Rectal smooth muscle tissue (tissue), 1 donor: Measurements from ENCODE around the gene LMAN2L.

Source experiments
- H3K27ac ChIP-seq: one replicate; pipeline ENCODE4 v1.7.0; 2013; ENCODE audit warnings: low read depth, low read length, inconsistent platforms
- H3K27me3 ChIP-seq: one replicate; pipeline ENCODE4 v1.7.0; 2013; ENCODE audit warnings: low read length; ENCODE audit not compliant: control insufficient read depth, insufficient read depth
- H3K36me3 ChIP-seq: one replicate; pipeline ENCODE4 v1.7.0; 2013; ENCODE audit warnings: low read length; ENCODE audit not compliant: control insufficient read depth, insufficient read depth
- H3K4me1 ChIP-seq: one replicate; pipeline ENCODE4 v1.7.0; 2013; ENCODE audit warnings: low read length; ENCODE audit not compliant: control insufficient read depth, insufficient read depth
- H3K4me3 ChIP-seq: one replicate; pipeline ENCODE4 v1.7.0; 2013; ENCODE audit warnings: low read length
- H3K9ac ChIP-seq: one replicate; pipeline ENCODE4 v1.7.0; 2013; ENCODE audit warnings: low read length

The LMAN2L gene, protein sequence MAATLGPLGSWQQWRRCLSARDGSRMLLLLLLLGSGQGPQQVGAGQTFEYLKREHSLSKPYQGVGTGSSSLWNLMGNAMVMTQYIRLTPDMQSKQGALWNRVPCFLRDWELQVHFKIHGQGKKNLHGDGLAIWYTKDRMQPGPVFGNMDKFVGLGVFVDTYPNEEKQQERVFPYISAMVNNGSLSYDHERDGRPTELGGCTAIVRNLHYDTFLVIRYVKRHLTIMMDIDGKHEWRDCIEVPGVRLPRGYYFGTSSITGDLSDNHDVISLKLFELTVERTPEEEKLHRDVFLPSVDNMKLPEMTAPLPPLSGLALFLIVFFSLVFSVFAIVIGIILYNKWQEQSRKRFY

DNA sequence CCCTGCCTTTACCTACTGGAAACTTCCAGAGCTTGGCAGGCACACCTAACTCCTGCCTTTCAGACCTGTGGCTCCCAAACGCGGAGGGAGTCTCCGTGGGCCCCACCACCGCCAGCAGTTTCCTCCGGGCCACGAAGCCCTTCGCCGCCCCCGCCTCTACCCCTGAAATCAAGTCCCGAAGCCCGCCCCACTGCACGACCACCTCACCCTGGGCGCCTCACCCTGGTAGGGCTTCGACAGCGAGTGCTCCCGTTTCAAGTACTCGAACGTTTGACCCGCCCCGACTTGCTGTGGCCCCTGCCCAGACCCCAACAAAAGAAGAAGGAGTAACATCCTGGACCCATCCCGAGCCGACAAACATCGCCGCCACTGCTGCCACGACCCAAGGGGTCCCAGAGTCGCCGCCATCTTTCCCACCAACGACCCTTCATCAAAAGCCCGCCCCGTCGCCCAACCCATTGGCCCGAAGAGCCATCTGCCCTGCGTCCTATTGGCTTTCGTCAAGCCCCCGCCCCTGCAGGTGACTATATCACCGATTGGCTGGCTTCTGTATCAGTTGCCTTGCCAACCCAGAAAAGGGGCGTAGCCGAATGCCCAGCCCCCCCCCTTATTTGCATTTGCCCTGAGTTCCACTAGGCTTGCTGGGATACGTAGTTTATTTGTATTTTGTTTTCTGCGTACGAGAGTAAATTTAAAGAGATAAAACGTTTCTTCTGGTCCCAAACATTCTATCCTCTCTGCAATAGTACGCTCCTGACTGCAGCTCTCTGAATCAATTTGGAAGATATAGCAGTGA lies at the start of gene LMAN2L:
Gene LMAN2L (minus strand): TSS at position 432 of the 796 bp plus-strand sequence. CDS start 24 bp downstream, at position 408.
- H3K9ac ChIP-seq = peak within 1 kb of the TSS; percentile 61

DNA sequence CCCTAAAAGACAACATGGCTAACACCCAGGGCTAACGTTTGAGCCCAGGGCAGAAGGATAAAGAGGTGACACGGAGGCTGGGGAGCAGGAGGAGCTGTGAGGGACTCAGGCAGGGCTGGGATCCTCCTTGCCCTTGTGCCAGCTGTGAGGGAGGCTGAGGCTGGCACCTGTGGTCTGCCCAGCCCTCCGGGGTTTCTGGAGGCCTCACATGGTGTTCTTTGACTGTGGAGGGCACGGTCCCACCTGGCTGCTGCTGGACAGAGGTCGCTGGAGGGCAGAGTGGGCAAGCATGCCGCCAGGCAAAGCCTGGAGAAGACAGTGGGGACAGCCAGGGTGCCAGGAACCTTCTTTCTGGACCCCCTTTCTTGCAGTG lies 49.4 kb upstream of the LMAN2L start:
- Histone ChIP-seq H3K9ac (peak overlapping the region; percentile 4), H3K4me3 (peak overlapping the region; percentile 36), H3K36me3 (no peaks in the 10 kb centered on the region), H3K27ac (no peak overlapping the region), H3K27me3 (no peaks in the 10 kb centered on the region), H3K4me1 (peaks cover 14% of the 10 kb centered on the region)

More for the DNA sequence above, at the start of gene LMAN2L:
- H3K27ac ChIP-seq = peak within 1 kb of the TSS; percentile 43
- no peaks in the 10 kb centered on the region for H3K27me3 ChIP-seq
- H3K4me3 ChIP-seq = peak within 1 kb of the TSS; percentile 64
- peaks cover 9% of the 10 kb centered on the region for H3K4me1 ChIP-seq
- H3K36me3 ChIP-seq = peaks cover 3% of the 10 kb centered on the region

DNA sequence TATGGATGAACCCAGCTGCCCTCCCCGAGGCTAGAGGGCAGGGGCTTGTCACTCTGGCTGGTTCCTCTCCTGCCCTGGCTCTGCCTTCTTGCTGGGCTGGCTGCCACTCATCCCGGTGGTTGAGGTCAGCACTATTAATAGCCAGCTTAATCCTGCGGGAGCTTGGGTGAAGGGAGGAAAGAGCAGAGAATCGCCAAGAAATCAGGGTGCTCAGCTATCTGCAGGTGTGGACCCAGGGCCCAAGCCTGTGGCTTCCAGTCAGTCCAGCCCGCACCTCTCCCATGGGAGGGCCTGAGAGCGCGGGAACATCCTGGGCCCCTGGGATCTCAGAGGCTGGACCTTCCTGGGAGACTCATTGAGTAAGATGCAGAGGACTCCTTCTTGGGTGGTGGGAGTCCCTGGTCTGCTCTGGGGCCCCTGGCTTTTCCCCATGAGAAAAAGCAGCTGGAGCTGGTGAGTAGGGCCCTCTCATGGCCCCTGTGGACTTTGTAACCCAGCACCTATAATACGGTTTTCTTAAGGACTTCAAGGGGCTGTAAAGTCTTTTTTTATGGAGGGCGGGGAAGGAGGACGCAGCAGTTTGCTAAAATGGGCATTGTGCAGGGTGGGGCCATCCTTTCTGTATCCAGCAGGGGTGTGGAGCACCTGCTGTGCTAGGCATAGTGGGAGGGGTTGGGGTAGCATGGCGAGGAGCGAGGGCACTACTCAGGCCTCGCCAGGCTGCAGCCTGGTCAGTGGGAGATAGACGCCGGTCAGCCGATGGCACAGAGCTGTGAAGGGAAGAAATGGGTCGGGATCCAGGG lies 48.8 kb upstream of the LMAN2L start:
- Histone ChIP-seq H3K9ac (peak overlapping the region; percentile 4), H3K27ac (peak overlapping the region; percentile 70), H3K27me3 (no peaks in the 10 kb centered on the region), H3K4me1 (peaks cover 14% of the 10 kb centered on the region), H3K4me3 (peak overlapping the region; percentile 36), H3K36me3 (no peaks in the 10 kb centered on the region)

DNA sequence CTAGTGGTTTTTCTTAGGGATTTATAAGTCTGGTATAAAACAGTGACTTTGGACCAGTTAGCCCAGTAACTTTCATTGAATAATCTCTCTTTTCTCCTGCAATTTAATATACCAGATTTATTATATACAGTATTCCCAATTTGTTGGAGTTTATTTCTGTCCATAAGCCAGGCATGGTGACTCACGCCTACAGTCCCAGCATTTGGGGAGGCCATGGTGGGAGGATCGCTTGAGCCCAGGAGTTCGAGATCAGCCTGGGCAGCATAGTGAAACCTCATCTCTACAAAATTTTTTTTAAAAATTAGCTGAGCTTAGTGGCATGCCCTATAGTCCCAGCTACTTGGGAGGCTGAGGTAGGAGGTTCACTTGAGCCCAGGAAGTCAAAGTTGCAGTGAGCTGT lies 47.5 kb upstream of the LMAN2L start:
- Histone ChIP-seq H3K27ac (no peak overlapping the region), H3K9ac (no peak overlapping the region), H3K27me3 (no peaks in the 10 kb centered on the region), H3K4me3 (no peak overlapping the region), H3K36me3 (no peaks in the 10 kb centered on the region), H3K4me1 (peaks cover 14% of the 10 kb centered on the region)

DNA sequence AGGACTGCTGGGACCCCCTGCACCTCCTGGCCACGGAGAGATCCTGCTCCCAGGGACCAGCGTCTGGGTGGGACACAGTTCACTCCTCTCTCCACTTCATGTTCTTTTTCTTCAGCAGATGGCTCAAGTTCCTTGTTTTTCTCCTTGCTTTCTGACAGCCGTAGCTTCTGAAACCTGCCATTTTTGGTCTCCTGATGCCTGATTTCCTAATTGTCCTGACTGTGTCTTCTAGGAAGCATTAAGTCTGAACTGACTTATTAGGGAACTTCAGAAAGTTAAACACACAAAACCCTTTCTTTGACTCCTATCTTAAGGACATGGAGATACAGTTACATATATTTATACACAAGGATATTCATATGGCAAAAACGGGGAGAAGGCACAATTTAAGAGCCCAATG lies 43.5 kb upstream of the LMAN2L start:
- H3K27me3 ChIP-seq = no peaks in the 10 kb centered on the region
- no peak overlapping the region for H3K4me3 ChIP-seq
- no peak overlapping the region for H3K9ac ChIP-seq
- H3K4me1 ChIP-seq = peaks cover 10% of the 10 kb centered on the region
- H3K36me3 ChIP-seq = no peaks in the 10 kb centered on the region
- no peak overlapping the region for H3K27ac ChIP-seq

DNA sequence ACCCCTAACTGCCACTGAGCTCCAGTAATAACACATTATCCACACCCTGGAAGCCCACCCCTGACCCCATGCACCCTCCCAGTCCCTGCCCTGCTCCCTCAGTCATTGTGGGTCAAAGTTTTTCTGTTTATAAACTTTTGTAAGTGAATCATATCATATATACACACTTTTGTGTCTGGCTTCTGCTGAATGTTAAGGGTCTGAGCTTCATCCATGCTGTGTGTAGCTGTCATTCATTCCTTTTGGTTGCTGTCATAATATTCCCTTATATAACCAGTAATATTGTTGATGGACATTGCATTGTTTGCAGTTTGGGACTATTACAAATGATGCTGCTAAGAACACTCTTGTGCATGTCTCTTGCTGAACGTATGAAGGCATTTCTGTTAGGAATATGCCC lies 35.3 kb upstream of the LMAN2L start:
- Histone ChIP-seq H3K9ac (no peak overlapping the region), H3K36me3 (no peaks in the 10 kb centered on the region), H3K27ac (no peak overlapping the region), H3K4me3 (no peak overlapping the region), H3K27me3 (no peaks in the 10 kb centered on the region), H3K4me1 (no peaks in the 10 kb centered on the region)

DNA sequence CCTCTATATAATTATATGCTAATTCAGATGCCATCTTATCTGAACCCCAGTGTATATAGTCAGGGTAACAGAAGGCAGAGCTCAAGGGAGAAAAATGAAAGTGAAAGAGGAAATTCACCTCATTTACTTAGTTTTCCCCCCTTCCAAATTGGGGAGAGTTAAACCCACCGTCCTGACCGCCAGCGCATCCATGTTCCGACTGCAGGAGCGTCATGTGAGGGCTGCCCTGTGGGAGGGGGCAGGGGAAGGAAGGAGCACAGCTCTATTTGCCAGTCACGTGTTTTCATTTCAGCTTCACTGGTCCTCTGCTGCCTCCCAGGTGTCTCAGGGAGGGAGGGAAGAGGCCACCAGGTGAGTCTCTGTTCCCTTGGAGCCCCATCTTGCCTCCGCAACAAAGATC lies 34.1 kb upstream of the LMAN2L start:
- Histone ChIP-seq H3K36me3 (no peaks in the 10 kb centered on the region), H3K4me1 (peaks cover 2% of the 10 kb centered on the region), H3K4me3 (peak overlapping the region; percentile 57), H3K27ac (no peak overlapping the region), H3K9ac (no peak overlapping the region), H3K27me3 (no peaks in the 10 kb centered on the region)

DNA sequence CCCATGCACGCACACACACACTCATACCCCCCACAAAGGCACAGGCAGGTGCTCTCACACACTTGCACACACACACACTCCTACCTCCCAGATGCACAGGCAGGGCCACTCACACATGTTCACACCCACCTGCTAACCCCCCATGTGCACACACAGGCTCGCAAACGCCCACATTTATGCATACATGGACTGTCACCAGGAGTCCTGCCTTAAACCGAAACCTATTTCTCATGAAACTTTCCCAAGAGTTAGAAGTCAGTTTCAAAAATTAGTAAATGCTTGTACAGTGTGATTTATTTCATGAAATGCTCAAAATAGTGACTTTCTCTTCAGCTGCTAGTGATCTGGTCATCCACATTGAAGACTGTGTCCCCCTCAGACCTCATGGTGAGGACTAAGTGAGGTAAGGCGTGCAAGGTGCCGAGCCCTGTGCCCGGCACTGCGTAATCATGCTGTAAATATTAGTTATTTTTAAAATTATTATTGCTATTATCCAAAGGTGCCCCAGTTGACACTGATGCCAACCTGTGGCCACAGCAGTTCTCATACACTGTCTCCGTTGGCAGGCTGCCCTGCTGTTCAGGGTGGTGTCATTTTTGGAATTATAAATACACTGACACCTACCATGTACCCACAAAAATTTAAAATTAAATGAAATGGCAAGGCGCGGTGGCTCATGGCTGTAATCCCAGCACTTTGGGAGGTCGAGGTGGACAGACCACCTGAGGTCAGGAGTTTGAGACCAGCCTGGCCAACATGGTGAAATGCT lies 33.2 kb upstream of the LMAN2L start:
- no peaks in the 10 kb centered on the region for H3K36me3 ChIP-seq
- H3K27ac ChIP-seq = no peak overlapping the region
- H3K9ac ChIP-seq = no peak overlapping the region
- H3K4me1 ChIP-seq = peaks cover 2% of the 10 kb centered on the region
- H3K4me3 ChIP-seq = no peak overlapping the region
- no peaks in the 10 kb centered on the region for H3K27me3 ChIP-seq

DNA sequence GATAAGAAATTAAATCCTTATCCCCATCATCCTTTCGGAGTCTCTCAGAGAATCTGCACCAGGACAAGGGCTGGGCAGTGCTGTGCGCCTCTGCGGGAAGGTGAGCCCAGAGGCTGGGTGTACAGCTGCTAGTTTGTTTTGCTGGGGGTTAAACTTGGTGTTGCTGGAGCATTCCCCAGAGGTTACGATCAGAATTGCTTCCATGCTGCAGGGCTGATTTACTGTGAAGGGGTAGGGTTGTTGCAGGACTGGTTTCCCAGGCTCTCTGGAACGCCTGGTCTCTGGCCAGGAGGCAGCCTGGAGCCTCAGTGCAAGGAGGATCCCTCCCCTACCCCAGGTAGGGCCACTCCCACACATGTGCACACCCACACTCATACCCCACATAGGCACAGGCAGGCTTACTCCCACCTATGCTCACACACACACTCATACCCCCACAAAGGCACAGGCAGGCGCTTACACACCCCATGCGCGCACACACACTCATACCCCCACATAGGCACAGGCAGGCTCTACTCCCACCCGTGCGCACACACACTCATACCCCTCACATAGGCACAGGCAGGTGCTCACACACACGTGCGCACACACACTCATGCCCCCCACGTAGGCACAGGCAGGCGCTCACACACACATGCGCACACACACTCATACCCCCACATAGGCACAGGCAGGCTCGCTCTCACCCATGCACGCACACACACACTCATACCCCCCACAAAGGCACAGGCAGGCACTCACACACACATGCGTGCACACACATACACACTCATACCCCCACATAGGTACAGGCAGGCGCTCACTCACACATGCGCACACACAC lies 32.1 kb upstream of the LMAN2L start:
- Histone ChIP-seq H3K4me3 (no peak overlapping the region), H3K4me1 (peaks cover 2% of the 10 kb centered on the region), H3K9ac (no peak overlapping the region), H3K36me3 (no peaks in the 10 kb centered on the region), H3K27ac (no peak overlapping the region), H3K27me3 (no peaks in the 10 kb centered on the region)

DNA sequence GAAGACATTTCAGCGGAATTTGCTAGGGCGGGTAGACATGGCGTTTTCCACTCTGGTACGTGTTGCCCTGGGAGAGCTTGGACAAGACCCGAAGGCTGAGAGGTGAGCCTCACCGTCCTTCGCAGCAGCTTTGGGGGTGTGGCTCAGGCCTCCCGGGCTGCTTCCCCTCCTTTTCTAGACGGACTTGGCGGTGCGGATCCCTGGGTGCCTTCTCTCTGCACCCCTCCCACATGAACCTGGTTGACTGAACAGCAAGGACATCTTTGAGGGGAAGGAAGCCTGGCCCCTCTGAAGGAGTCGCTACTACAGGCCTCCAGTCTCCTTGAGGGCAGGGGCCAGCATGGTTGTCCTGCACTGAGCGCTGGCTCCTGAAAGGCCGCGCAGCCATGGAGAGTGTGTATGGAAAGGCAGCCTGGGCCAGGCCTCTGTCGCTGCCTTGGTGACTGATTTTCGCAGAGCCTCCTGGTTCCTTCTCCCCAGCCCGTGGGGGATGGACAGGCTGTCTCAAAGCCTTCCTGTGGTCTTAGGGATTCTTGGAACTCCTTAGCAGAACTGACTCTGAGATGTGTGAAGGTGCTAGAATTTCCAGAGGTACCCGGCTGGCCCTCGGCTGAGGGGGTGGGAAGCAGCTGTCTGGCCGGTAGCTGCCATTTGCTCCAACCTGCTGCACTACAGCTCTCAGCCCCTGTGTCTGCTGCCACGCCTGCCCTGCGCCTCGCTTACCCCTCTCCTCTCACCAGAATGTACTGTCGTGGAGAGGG lies 30.8 kb upstream of the LMAN2L start:
- Histone ChIP-seq H3K4me3 (no peak overlapping the region), H3K4me1 (peaks cover 2% of the 10 kb centered on the region), H3K36me3 (no peaks in the 10 kb centered on the region), H3K9ac (no peak overlapping the region), H3K27me3 (no peaks in the 10 kb centered on the region), H3K27ac (no peak overlapping the region)

DNA sequence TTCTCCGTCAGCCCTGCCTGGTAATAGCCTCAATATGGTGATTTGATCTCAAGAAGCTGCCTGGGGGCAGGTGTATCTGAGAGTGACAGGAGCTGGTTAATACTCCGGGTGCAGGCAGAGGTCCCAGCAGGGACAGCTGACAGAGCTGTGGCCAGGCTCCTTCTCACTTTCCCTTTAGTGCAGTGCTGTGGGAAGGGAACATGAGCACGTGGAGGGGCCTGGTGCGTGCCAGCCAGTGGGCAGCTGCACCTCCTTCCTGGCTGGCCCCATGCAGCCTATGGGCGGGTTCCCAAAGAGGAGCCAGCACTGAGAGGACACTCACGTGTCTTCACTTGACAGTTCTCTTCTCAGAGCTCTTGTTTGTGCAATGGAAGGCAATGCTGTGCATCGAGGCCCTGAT lies 29.9 kb upstream of the LMAN2L start:
- no peak overlapping the region for H3K4me3 ChIP-seq
- no peaks in the 10 kb centered on the region for H3K27me3 ChIP-seq
- H3K4me1 ChIP-seq = peaks cover 2% of the 10 kb centered on the region
- no peaks in the 10 kb centered on the region for H3K36me3 ChIP-seq
- H3K9ac ChIP-seq = no peak overlapping the region
- H3K27ac ChIP-seq = no peak overlapping the region
